GM19240 (cell line): ENCODE measurements around the gene HSD11B1.

Source experiments
- DNase-seq: peaks from one replicate; pipeline ENCODE4 v3.0.0; 2011; ENCODE audit warnings: low spot score; ENCODE audit not compliant: insufficient read length

The HSD11B1 gene

DNA sequence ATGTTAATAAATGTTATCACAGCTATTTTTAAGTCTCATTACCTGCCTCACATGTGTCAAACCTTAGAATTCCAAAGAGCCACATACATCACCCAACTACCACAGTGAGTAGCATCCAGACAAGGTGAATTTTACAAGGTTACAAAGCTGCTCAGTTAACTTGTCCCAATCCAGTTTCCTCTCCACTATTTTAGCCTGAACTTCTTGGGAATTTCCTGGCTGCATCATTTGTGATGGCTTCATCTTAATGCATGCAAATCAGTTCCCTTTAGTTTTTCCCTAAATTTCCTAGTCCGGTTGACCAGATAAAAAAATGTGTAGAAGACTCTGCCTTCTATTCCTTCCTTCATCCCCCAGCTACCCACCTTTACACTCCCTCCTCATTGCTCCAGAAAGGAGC, 50.6 kb downstream of the HSD11B1 start:
- no peak for DNase-seq

- DNase-seq, result peak; percentile 68
Observed at GRCh38 chr1:209755926-209756614, 51.4 kb downstream of the HSD11B1 start, which contains the start of gene TRAF3IP3. TRAF3IP3 (plus strand) TSS chr1:209756053; CDS start chr1:209760040, 3,987 bp downstream.

- peak; percentile 41 for DNase-seq
Observed at GRCh38 chr1:209756615-209757445, 52.2 kb downstream of the HSD11B1 start.

DNA sequence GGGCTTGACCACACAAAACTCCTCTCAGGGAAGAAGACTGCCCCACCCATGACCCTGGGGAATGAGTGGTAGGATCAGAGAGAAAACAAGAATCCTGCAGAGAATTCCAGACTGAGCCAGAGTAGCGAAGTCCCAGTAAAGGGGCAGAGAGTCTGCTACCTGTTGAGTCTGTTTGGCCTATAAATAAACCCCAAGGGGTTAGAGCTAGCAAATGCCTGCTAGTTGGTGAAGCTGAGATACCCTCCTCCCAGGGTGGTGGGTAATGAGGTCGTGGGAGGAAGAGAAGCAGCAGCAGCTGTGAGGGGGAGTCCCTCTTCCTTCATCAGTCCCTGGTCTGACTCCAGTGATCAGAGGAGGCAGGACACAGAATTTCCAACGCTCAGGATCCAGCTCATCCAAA, 53.8 kb downstream of the HSD11B1 start:
- no peak for DNase-seq

GRCh38 chr1:209759829-209760359, 55.2 kb downstream of the HSD11B1 start:
- DNase-seq, result no peak

DNA sequence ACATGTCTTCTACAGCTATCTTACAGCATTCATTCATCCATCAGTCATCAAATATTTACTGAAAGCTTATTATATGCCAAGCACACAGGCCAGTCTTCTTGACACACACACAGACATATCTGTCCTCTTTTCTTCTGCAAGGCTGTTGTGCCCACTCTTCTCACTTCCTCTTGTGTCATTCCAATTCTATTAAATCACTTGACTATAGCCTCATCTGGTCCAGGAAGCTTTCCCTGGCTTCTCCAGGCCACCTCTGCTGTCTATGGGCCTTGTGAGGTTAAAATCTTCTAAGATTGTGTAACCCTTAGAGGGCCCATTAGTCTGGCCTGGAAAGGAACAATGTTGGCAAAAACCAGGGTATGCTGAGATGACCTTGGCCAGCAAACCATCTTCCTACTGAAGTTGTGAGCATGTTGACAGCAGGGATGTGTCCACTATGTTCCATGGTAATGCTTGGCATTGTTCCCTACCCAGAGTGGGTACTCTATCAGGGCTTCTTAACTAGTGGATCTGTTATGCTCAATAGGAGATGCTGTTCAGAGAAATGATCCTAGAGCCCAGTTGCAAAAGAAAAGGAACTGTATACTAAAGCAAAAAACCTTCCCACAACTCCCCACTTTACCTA, 56.5 kb downstream of the HSD11B1 start:
- DNase-seq, result no peak

GRCh38 chr1:209766051-209766450, 61.4 kb downstream of the HSD11B1 start:
- no peak for DNase-seq

GRCh38 chr1:209767096-209767495, 62.5 kb downstream of the HSD11B1 start:
- DNase-seq, result no peak

GRCh38 chr1:209767706-209768105, 63.1 kb downstream of the HSD11B1 start:
- DNase-seq, result no peak

DNA sequence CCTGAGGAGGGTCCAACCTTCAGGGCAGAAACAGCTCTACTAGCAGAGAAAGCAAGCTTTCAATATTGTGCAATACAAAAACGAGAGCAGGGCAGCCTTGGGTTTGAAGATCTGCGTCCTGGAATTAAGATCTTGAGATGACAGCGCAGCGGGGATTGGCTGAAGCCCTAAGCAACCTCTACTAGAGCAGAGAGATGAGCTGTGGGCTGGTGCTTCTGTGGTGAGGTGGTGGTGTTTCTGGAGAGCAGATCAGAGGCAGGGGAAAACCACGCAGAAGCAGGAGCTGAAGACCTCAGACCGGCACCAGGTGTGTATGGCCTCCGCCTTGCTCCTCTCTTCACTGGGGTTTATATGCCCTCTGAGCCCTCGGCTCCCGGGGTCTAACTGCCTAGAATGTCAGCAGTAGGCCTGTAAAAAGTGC, 63.7 kb downstream of the HSD11B1 start:
- peak; percentile 81 for DNase-seq

GRCh38 chr1:209769171-209769904, 64.7 kb downstream of the HSD11B1 start:
- DNase-seq, result peak; percentile 49

DNA sequence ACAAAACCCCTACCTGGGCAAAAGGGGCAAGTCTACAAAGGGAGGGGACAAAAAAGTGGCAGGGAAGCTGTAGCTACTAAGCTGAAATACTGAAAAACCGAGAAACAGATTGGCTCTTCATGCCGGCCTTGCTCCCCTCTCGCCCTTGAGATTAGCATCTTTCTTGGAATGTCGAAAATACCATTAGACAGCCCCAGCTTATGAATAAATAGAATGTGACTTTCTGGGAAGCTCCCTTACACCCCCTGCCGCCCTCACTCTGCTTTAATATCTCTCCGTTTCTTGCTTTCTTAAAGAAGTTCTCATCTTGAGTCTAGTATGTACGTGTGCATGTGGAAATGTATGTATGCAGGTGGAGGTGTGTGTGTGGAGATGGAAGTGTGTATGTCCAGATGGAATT, 65.3 kb downstream of the HSD11B1 start:
- no peak for DNase-seq

DNA sequence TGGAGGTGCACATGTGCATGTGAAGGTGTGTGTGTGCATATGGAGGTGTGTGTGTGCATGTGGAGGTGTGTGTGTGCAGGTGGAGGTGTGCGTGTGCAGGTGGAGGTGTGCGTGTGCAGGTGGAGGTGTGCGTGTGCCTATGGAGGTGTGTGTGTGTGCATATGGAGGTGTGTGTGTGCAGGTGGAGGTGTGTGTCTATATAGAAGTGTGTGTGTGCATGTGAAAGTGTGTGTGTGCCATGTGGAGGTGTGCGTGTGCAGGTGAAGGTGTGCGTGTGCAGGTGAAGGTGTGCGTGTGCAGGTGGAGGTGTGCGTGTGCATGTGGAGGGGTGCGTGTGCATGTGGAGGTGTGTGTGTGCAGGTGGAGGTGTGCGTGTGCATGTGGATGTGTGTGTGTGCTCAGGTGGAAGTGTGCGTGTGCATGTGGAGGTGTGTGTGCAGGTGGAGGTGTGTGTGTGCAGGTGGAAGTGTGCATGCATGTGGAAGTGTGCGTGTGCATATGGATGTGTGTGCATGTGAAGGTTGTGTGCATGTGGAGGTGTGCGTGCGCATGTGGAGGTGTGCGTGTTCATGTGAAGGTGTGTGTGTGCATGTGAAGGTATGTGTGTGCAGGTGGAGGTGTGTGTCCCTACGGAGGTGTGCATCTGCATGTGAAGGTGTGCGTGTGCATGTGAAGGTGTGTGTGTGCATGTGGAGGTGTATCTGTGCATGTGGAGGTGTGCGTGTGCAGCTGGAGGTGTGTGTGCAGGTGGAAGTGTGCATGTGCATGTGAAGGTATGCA, 66.2 kb downstream of the HSD11B1 start:
- DNase-seq, result no peak

DNA sequence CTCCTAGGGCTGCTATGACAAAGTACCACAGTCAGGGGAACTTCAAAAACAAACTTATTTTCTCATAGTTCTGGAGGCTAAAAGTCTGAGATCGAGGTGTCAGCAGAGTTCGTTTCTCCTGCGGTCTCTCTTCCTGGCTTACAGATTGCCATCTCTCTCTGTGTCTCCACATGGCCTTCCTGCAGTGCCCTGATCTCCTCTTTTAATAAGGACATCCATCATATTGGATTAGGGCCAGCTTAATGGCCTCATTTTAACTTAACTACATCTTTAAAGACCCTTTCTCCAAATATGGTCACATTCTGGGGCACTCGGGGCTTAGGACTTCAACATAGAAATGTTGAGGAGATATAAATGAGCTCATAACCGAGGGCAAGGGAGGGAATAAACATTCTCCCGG, 67.5 kb downstream of the HSD11B1 start:
- DNase-seq, result no peak

DNA sequence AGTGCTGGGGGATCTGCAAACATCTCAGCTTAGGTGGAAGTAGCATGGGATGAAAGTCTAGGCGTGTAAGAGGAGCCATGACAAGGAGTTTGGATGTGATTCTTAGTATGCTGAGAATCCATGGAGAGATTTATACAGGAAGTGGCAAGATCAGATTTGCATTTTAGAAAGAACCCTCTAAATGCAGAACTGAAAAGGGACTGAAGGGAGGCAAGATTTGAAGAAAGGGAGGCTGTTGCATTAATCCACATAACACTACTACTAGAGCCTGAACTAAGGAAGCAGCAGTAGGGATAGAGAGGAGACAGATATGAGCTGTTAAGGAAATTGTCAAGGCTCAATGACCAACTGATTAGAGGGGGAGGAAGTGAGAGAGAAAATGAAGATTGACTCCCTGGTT, 69.9 kb downstream of the HSD11B1 start:
- no peak for DNase-seq

- no peak for DNase-seq
Observed at GRCh38 chr1:209775678-209776077, 71.0 kb downstream of the HSD11B1 start.

- DNase-seq, result no peak
Observed at GRCh38 chr1:209777587-209777986, 72.9 kb downstream of the HSD11B1 start.

- no peak for DNase-seq
Observed at GRCh38 chr1:209778102-209778501, 73.5 kb downstream of the HSD11B1 start.

GRCh38 chr1:209780268-209780667, 75.6 kb downstream of the HSD11B1 start:
- DNase-seq, result no peak

DNA sequence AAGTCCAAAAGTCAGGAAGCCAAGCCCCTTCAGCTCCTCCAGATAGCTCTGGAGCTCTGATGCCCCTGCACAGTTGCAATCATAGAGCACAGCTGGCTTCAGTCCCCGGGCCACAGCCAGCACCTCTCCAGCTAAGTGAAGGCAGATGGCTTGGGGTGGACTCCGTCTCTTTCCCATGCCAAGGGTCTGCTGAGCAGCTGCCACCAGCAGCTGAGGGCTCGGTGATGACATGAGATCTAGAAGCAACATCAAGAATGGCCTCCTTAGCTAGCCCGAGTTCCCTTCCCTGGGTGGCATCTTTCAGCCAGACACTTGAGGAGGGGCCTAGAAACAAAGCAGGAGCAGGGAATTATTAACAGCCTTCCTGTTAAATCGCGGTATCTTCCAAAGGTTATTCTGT, 78.7 kb downstream of the HSD11B1 start:
- DNase-seq, result no peak
